Cardiac muscle cell (in vitro differentiated cells and primary cell): ENCODE measurements around the gene F13A1. TPM values are rescaled to one million over a fixed set of nuclear protein-coding genes. Genes with fewer than 3 reads are reported as not detected.

Experiments used
- DNase-seq, 2 donors: peaks; one replicate each; pipeline versions ENCODE4 v3.0.0 to v3.0.0-alpha.2; 2010 to 2017; ENCODE audit warnings: low read depth in 1 of 2, low spot score in 1 of 2
- H3K27ac ChIP-seq: fragments of 200-600 bp; sonication (generic); 2 replicates; pipeline ENCODE4 v1.5.1; 2016
- H3K27me3 ChIP-seq: fragments of 200-600 bp; sonication (generic); 2 replicates; pipeline ENCODE4 v1.6.0; 2016; ENCODE audit warnings: control low read depth
- H3K36me3 ChIP-seq: fragments of 200-600 bp; sonication (generic); 2 replicates; pipeline ENCODE4 v1.5.1; 2016; ENCODE audit warnings: control low read depth
- H3K4me1 ChIP-seq: fragments of 200-600 bp; sonication (generic); 2 replicates; pipeline ENCODE4 v1.8.1; 2017; ENCODE audit warnings: low read depth, mild to moderate bottlenecking, mixed run types
- H3K4me3 ChIP-seq: fragments of 200-600 bp; sonication (generic); 2 replicates; pipeline ENCODE4 v1.5.1; 2016; ENCODE audit warnings: mild to moderate bottlenecking
- H3K9me3 ChIP-seq: fragments of 200-600 bp; sonication (generic); 2 replicates; pipeline ENCODE4 v1.5.1; 2017; ENCODE audit warnings: low read depth, mild to moderate bottlenecking, control low read depth
- polyA plus RNA-seq: library from polyadenylated mRNA; unstranded; fragments of >200 nt; fragmentation: Nextera tagmentation; extraction: Ambion mirVana; gene quantifications from 2 replicates; pipeline ENCODE4 v1.2.1, GENCODE V29; 2016
- total RNA-seq: library from RNA; depleted of rRNA; stranded (reverse); fragments of >200 nt; gene quantifications from 2 replicates; pipeline ENCODE4 v1.2.3, GENCODE V29; 2016
- TF ChIP-seq, protein P1 (sequence below): IDR thresholded peaks from 2 replicates; pipeline ENCODE4 v1.5.1; 2012; ENCODE audit warnings: low read depth, mild to moderate bottlenecking, low read length

F13A1 gene
- total and polyA plus RNA-seq, 2 experiments from 2014 or later, result 1.0 to 2.4 TPM

DNA sequence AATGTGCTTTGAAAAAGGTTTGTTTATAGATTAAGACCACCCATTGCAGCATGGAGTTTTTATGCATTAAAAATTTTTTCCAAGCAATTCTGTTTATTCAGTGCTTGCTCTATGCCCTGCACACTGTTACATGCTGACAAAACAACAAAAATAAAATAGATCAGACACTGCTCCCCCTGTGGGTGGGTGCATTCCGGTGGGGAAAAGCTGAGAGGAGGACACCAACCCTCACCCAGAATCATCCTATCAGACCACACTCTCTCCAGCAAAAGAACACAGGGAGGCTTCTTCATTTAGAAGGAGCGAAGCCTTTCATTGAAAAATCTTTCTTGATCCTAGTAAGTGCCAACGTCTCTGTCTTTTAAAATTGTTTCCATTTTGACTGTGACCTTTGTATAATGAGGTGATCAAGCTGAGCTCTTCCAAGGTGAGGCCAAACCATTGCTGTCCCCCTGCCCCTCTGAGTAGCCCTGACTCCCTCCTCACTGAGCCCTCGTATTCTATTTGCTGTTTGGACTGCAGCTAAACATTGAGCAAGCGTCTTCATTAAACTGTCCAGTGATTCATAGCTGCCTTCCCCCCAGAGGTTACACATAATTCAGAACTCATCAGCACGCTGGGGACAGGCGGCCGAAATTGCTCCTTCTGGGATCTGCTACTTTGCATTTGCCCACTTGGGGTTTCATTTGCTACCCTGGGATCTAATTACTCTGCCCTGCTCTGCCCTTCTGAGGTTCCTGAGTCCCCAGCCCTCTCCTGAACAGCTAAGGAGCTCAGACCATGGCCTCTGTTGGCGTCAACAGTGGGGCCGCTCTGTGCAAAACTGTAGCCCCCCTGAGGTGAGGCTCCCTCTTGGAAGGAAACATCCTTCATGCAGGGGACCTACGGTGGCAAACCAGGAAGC is 102.4 kb downstream of the F13A1 start:
- H3K4me1 ChIP-seq, result no peaks in the 10 kb centered on the region
- no peak overlapping the region for H3K4me3 ChIP-seq
- TF ChIP-seq, protein P1, sequence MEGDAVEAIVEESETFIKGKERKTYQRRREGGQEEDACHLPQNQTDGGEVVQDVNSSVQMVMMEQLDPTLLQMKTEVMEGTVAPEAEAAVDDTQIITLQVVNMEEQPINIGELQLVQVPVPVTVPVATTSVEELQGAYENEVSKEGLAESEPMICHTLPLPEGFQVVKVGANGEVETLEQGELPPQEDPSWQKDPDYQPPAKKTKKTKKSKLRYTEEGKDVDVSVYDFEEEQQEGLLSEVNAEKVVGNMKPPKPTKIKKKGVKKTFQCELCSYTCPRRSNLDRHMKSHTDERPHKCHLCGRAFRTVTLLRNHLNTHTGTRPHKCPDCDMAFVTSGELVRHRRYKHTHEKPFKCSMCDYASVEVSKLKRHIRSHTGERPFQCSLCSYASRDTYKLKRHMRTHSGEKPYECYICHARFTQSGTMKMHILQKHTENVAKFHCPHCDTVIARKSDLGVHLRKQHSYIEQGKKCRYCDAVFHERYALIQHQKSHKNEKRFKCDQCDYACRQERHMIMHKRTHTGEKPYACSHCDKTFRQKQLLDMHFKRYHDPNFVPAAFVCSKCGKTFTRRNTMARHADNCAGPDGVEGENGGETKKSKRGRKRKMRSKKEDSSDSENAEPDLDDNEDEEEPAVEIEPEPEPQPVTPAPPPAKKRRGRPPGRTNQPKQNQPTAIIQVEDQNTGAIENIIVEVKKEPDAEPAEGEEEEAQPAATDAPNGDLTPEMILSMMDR, result no peak
- DNase-seq, result no peak
- no peak overlapping the region for H3K27ac ChIP-seq
- H3K27me3 ChIP-seq, result no peaks in the 10 kb centered on the region
- H3K36me3 ChIP-seq, result no peaks in the 10 kb centered on the region
- H3K9me3 ChIP-seq, result no peaks in the 10 kb centered on the region

DNA sequence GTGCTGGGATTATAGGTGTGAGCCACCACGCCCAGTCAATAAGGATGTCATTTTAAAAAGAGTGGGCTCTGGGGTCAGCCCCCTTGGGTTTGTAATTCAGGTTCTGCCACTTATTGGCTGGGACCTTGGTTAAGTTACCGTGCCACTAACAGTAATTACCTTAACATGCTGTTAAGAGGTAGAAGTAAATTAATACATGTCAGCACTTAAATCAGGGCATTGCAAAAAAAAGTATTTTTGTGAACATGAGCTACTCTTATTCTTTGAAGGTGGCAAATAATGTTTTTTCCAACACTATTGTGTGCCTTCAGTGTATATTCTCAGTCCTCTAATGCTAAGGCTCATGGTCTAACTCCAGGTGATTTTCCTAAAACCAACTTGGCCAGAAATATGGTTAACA is 109.5 kb downstream of the F13A1 start:
- no peaks in the 10 kb centered on the region for H3K4me1 ChIP-seq
- H3K27ac ChIP-seq, result no peak overlapping the region
- H3K36me3 ChIP-seq, result no peaks in the 10 kb centered on the region
- no peak overlapping the region for H3K4me3 ChIP-seq
- H3K9me3 ChIP-seq, result no peaks in the 10 kb centered on the region
- DNase-seq, result no peak
- H3K27me3 ChIP-seq, result no peaks in the 10 kb centered on the region
- TF ChIP-seq, protein P1, result no peak

DNA sequence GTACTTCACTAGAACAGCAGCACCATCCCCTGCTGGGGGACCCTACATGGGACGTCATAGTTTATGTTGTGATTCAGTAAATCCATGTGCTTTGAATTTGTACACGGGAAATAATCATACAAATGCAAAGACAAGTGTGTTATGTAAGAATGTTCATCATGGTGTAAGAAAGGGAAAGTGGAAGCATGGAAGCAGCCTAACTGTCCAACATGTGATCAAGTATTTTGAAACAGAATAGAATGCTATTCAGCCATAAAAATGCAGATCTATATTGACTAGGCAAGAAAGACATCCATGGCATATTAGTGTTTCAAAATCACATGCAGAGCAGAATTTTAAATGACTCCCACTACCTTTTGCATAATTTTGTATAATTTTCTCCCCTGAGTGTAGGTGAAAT is 117.6 kb downstream of the F13A1 start:
- TF ChIP-seq, protein P1, result no peak
- Histone ChIP-seq H3K27ac (no peak overlapping the region), H3K36me3 (no peaks in the 10 kb centered on the region), H3K9me3 (no peaks in the 10 kb centered on the region), H3K4me1 (no peaks in the 10 kb centered on the region), H3K27me3 (no peaks in the 10 kb centered on the region), H3K4me3 (no peak overlapping the region)
- DNase-seq, result no peak

DNA sequence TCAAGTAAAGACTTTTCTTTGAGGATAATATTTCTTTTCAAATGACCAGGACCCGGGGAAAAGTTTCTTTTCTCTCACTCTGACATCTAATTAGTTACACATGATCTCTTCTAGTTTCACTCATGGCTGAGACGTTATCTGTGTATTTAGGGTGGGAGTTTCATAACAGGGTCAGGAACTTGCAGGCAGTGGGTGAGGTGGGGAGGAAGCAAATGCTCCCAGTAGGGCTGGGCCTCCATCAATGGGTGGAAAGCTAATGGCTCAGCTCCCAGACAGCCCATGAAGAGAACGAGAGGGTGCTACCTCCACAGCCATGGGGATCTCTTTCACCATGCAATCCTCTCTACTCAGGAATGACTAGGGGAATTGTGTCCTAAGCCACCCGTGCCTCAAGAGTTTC is 119.3 kb downstream of the F13A1 start:
- H3K4me1 ChIP-seq, result no peaks in the 10 kb centered on the region
- TF ChIP-seq, protein P1, result no peak
- no peak overlapping the region for H3K27ac ChIP-seq
- H3K4me3 ChIP-seq, result no peak overlapping the region
- no peak for DNase-seq
- no peaks in the 10 kb centered on the region for H3K27me3 ChIP-seq
- no peaks in the 10 kb centered on the region for H3K36me3 ChIP-seq
- H3K9me3 ChIP-seq, result no peaks in the 10 kb centered on the region

DNA sequence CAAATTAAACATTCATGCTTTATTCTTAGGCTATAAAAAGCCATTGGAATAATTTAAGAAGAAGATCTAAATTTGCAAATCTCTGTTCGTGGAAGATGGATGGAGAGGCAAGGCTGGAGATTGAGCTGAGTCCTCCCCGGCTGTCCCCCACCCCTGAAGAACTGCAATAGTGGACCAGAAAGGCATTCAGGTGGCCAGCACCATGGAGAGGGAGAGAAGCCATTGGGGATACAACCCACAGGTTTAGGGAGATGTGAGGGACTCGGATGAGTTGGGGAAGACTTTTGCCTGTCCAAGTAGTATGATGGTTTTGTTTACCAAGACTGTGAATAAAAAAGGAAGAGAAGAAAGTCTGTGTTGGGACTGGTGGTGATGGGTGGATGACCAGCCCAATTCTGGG is 120.8 kb downstream of the F13A1 start:
- TF ChIP-seq, protein P1, result no peak
- Histone ChIP-seq H3K4me3 (no peak overlapping the region), H3K27ac (no peak overlapping the region), H3K9me3 (no peaks in the 10 kb centered on the region), H3K27me3 (no peaks in the 10 kb centered on the region), H3K36me3 (no peaks in the 10 kb centered on the region), H3K4me1 (no peaks in the 10 kb centered on the region)
- DNase-seq, result no peak
